H1 (cell line): ENCODE measurements around the gene SAMM50. TPM values are rescaled to one million over a fixed set of nuclear protein-coding genes. Genes with fewer than 3 reads are reported as not detected.

Source experiments
- BACH1 ChIP-seq: IDR thresholded peaks from 2 replicates; pipeline ENCODE4 v1.6.1; 2012; ENCODE audit warnings: low read length, improper control_type of control experiment
- KDM4A ChIP-seq: IDR thresholded peaks from one replicate; pipeline ENCODE4 v1.7.1; 2012; ENCODE audit warnings: low read depth, mild to moderate bottlenecking, moderate library complexity, low read length, inconsistent platforms; ENCODE audit not compliant: severe bottlenecking
- RNF2 ChIP-seq: fragments of 200-900, 300-1000 bp; sonication (generic); IDR thresholded peaks from 2 replicates; pipeline ENCODE4 v1.7.1; 2016; ENCODE audit warnings: borderline replicate concordance, low read depth, mild to moderate bottlenecking, antibody characterized with exemption, low read length; ENCODE audit not compliant: poor library complexity, severe bottlenecking; ENCODE audit errors: missing control alignments
- SP2 ChIP-seq: IDR thresholded peaks from 2 replicates; pipeline ENCODE4 v1.6.1; 2012; ENCODE audit warnings: mild to moderate bottlenecking, low read length, inconsistent platforms
- TEAD4 ChIP-seq: IDR thresholded peaks from 2 replicates; pipeline ENCODE4 v1.6.1; 2012; ENCODE audit warnings: low read depth, low read length, inconsistent platforms, mixed read lengths
- polyA plus RNA-seq, 7 experiments: library from polyadenylated mRNA; depleted of rRNA in 3 of 7; stranded (reverse) in 5 of 7; unstranded in 2 of 7; fragments of >200 nt in 5 of 7; fragments of 200-250 nt in 2 of 7; gene quantifications; 1 replicate in 5 of 7; 2 replicates in 1 of 7; 4 replicates in 1 of 7; pipeline versions ENCODE4 v1.2.1 to v1.2.3, GENCODE V29; 2011 to 2013; ENCODE audit warnings: missing spikeins in 2 of 7, mixed read lengths in 2 of 7
- total RNA-seq: library from RNA; stranded (reverse); fragmentation: NEBNext Ultra II Directional; extraction: Animal tissue kit (Norgen Biotek cat#: 25700); gene quantifications from 2 replicates; pipeline ENCODE4 v1.2.1, GENCODE V29; 2021

Gene SAMM50
- total and polyA plus RNA-seq, 2 of the 8 experiments (the other 6 are each of a cell fraction or from before 2014, with no cell fraction given): 45.4 to 70.3 TPM

DNA sequence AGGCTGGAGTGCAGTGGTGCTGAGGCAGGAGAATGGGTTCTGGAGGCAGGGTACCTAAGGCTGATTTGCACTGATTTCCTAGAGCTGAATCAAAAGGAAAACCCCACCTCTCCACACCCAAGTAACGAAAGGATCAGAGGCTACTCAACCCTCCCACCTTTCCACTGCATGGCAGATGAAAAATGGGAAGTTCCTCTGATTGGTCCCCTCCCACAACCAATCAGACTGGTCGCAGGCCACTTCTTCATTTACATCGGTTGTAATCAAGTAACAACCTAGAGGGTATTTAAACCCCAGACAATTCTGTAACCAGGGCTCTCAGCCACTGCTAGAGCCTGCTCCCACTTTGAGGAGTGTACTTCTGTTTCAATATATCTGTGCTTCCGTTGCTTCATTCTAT, 50.3 kb downstream of the SAMM50 start (continued):
- no peak for TF ChIP-seq BACH1
- no peak for TF ChIP-seq TEAD4
- TF ChIP-seq RNF2: no peak
- no peak for TF ChIP-seq KDM4A
- TF ChIP-seq SP2: no peak
